ENCODE measurements around the gene CASP3.

GRCh38 chr4:184689681-184690080 lies 40.4 kb upstream of the CASP3 start:
- no peak for TF ChIP-seq CTCF (IDR thresholded peaks at IDR 0.05)
- TF ChIP-seq POLR2A (IDR thresholded peaks at IDR 0.05): no peak
